Activated naive CD4-positive, alpha-beta T cell treated with anti-CD3 and anti-CD28 coated beads, Interleukin-2, amount 50 U/mL, for 72 hours (primary cell): ENCODE data around the gene NHLH1. TPM values are rescaled to one million over a fixed set of nuclear protein-coding genes. Genes with fewer than 3 reads are reported as not detected.

ENCODE experiments used
- ATAC-seq, 2 donors: fragments of 150-1000 bp; cut with Tn5 transposase; 2 replicates each; pipeline ENCODE4 v1.10.0; 2021; ENCODE audit warnings: mild to moderate bottlenecking in 2 of 2, moderate library complexity in 2 of 2
- DNase-seq, 2 donors: peaks; one replicate each; pipeline ENCODE4 v3.0.0; 2021 to 2022; ENCODE audit warnings: low spot score in 2 of 2
- H3K27ac Mint-ChIP-seq, 2 donors: one replicate each; pipeline ENCODE4 v1.8.0; 2022; ENCODE audit warnings: mild to moderate bottlenecking in 2 of 2, mixed read lengths in 2 of 2
- H3K36me3 Mint-ChIP-seq, 2 donors: one replicate each; pipeline ENCODE4 v1.8.0; 2022; ENCODE audit warnings: mixed read lengths in 2 of 2
- H3K9me3 Mint-ChIP-seq, 2 donors: one replicate each; pipeline ENCODE4 v1.8.0; 2022; ENCODE audit warnings: mixed read lengths in 2 of 2
- total RNA-seq, 2 donors: library from RNA; stranded (reverse); gene quantifications; one replicate each; pipeline ENCODE4 v1.2.3, GENCODE V29; 2022

Gene NHLH1
- under 1 TPM; 0.46 to 0.68 TPM for total RNA-seq

- DNase-seq (no peak), ATAC-seq (peak in 1 of 2 donors; percentile 28)
- Mint-ChIP-seq H3K9me3 (no peaks in the 10 kb centered on the region), H3K27ac (no peak within 1 kb of the TSS), H3K36me3 (no peaks in the 10 kb centered on the region)
Measured at GRCh38 chr1:160366731-160367515, at the start of gene NHLH1. Gene NHLH1, plus strand, starts transcription at chr1:160367071. Its CDS starts 3,661 bp downstream, at chr1:160370732.

GRCh38 chr1:160322831-160323230, 44.0 kb upstream of the NHLH1 start:
- H3K9me3 Mint-ChIP-seq: no peaks in the 10 kb centered on the region
- peaks cover 27 to 29% of the 10 kb centered on the region in 2 donors for H3K36me3 Mint-ChIP-seq
- no peak for ATAC-seq
- no peak for DNase-seq
- no peak overlapping the region for H3K27ac Mint-ChIP-seq

- peaks cover 10% of the 10 kb centered on the region in 2 donors for H3K36me3 Mint-ChIP-seq
- no peak overlapping the region for H3K27ac Mint-ChIP-seq
- no peaks in the 10 kb centered on the region for H3K9me3 Mint-ChIP-seq
- ATAC-seq (no peak), DNase-seq (no peak)
Measured at GRCh38 chr1:160325252-160325651, 41.6 kb upstream of the NHLH1 start.

GRCh38 chr1:160326418-160326817, 40.5 kb upstream of the NHLH1 start:
- no peak overlapping the region for H3K27ac Mint-ChIP-seq
- peaks cover 10% of the 10 kb centered on the region in 2 donors for H3K36me3 Mint-ChIP-seq
- DNase-seq: no peak
- ATAC-seq: no peak
- H3K9me3 Mint-ChIP-seq: no peaks in the 10 kb centered on the region

GRCh38 chr1:160328184-160328583, 38.7 kb upstream of the NHLH1 start:
- Mint-ChIP-seq H3K36me3 (peaks cover 10% of the 10 kb centered on the region in 2 donors), H3K27ac (peak overlapping the region in 1 of 2 donors; percentile 75), H3K9me3 (no peaks in the 10 kb centered on the region)
- DNase-seq (no peak), ATAC-seq (no peak)

GRCh38 chr1:160330119-160330518, 36.8 kb upstream of the NHLH1 start:
- Mint-ChIP-seq H3K36me3 (peaks cover 8% of the 10 kb centered on the region in 2 donors), H3K27ac (peak overlapping the region in 1 of 2 donors; percentile 1), H3K9me3 (no peaks in the 10 kb centered on the region)
- DNase-seq: no peak
- ATAC-seq: no peak

- no peak overlapping the region for H3K27ac Mint-ChIP-seq
- no peaks in the 10 kb centered on the region for H3K36me3 Mint-ChIP-seq
- H3K9me3 Mint-ChIP-seq: no peaks in the 10 kb centered on the region
- no peak for ATAC-seq
- DNase-seq: no peak
Measured at GRCh38 chr1:160332516-160332915, 34.4 kb upstream of the NHLH1 start.

- peaks cover 23 to 30% of the 10 kb centered on the region in 2 donors for H3K36me3 Mint-ChIP-seq
- H3K9me3 Mint-ChIP-seq: no peaks in the 10 kb centered on the region
- no peak for DNase-seq
- no peak overlapping the region for H3K27ac Mint-ChIP-seq
- no peak for ATAC-seq
Measured at GRCh38 chr1:160338580-160338979, 28.3 kb upstream of the NHLH1 start.

- no peak for ATAC-seq
- DNase-seq: no peak
- Mint-ChIP-seq H3K27ac (no peak overlapping the region), H3K9me3 (no peaks in the 10 kb centered on the region), H3K36me3 (peaks cover 32% of the 10 kb centered on the region in 2 donors)
Measured at GRCh38 chr1:160340146-160340545, 26.7 kb upstream of the NHLH1 start.

GRCh38 chr1:160340866-160341265, 26.0 kb upstream of the NHLH1 start:
- ATAC-seq (no peak), DNase-seq (no peak)
- Mint-ChIP-seq H3K9me3 (no peaks in the 10 kb centered on the region), H3K36me3 (peaks cover 32% of the 10 kb centered on the region in 2 donors), H3K27ac (no peak overlapping the region)

- peak; percentile 3 to 4 for ATAC-seq
Measured at GRCh38 chr1:160342526-160342925, 24.3 kb upstream of the NHLH1 start.

GRCh38 chr1:160342953-160343869, 23.7 kb upstream of the NHLH1 start, which contains the start of the genes COPA and NCSTN:
Gene COPA, minus strand, starts transcription at chr1:160343250. Its CDS starts 80 bp downstream, at chr1:160343170.
Gene NCSTN, plus strand, starts transcription at chr1:160343383. Its CDS starts 14 bp downstream, at chr1:160343397.
- DNase-seq: peak; percentile 87 to 90
- Mint-ChIP-seq H3K27ac (peak within 1 kb of the TSS; percentile 96 to 100), H3K9me3 (no peaks in the 10 kb centered on the region), H3K36me3 (peaks cover 32% of the 10 kb centered on the region in 2 donors)
- ATAC-seq: peak; percentile 100

More at GRCh38 chr1:160342526-160342925, 24.3 kb upstream of the NHLH1 start:
- Mint-ChIP-seq H3K36me3 (peaks cover 32% of the 10 kb centered on the region in 2 donors), H3K9me3 (no peaks in the 10 kb centered on the region), H3K27ac (peak overlapping the region; percentile 96 to 100)
- peak in 1 of 2 donors; percentile 10 for DNase-seq

GRCh38 chr1:160344241-160344640, 22.6 kb upstream of the NHLH1 start:
- DNase-seq (no peak), ATAC-seq (no peak)
- Mint-ChIP-seq H3K27ac (peak overlapping the region; percentile 96 to 100), H3K36me3 (peaks cover 24 to 26% of the 10 kb centered on the region in 2 donors), H3K9me3 (no peaks in the 10 kb centered on the region)

GRCh38 chr1:160344936-160345335, 21.9 kb upstream of the NHLH1 start:
- H3K9me3 Mint-ChIP-seq: no peaks in the 10 kb centered on the region
- H3K27ac Mint-ChIP-seq: peak overlapping the region; percentile 38 to 96
- ATAC-seq (no peak), DNase-seq (no peak)
- peaks cover 19 to 26% of the 10 kb centered on the region in 2 donors for H3K36me3 Mint-ChIP-seq

GRCh38 chr1:160346463-160346862, 20.4 kb upstream of the NHLH1 start:
- Mint-ChIP-seq H3K27ac (no peak overlapping the region), H3K9me3 (no peaks in the 10 kb centered on the region), H3K36me3 (peaks cover 19 to 26% of the 10 kb centered on the region in 2 donors)
- DNase-seq (no peak), ATAC-seq (no peak)

- H3K9me3 Mint-ChIP-seq: no peaks in the 10 kb centered on the region
- no peak for DNase-seq
- no peak for ATAC-seq
- peak overlapping the region in 1 of 2 donors; percentile 44 for H3K27ac Mint-ChIP-seq
- peaks cover 19 to 26% of the 10 kb centered on the region in 2 donors for H3K36me3 Mint-ChIP-seq
Measured at GRCh38 chr1:160346958-160347357, 19.9 kb upstream of the NHLH1 start.

GRCh38 chr1:160351629-160352028, 15.2 kb upstream of the NHLH1 start:
- Mint-ChIP-seq H3K9me3 (no peaks in the 10 kb centered on the region), H3K36me3 (peaks cover 0 to 4% of the 10 kb centered on the region in 2 donors), H3K27ac (no peak overlapping the region)
- DNase-seq: no peak
- ATAC-seq: no peak
